ENCODE data around the gene YPEL2.
"Not testable (repeated sequence)": the region's sequence is repeated elsewhere in the genome, so short reads cannot be mapped to it uniquely, and the experiment has no call there.

The YPEL2 gene

GRCh38 chr17:59404471-59404870 lies 73.0 kb downstream of the YPEL2 start:
- no peak for DNase-seq (ENCODE audit: low read depth in 2 of 3, low spot score in 2 of 3)

GRCh38 chr17:59405944-59406705 lies 74.7 kb downstream of the YPEL2 start:
- no peak for DNase-seq (ENCODE audit: low read depth in 2 of 3, low spot score in 2 of 3)

- no peak for DNase-seq (ENCODE audit: low read depth in 2 of 3, low spot score in 2 of 3)
These were observed 75.4 kb downstream of the YPEL2 start for GRCh38 chr17:59406808-59407381.

- no peak for DNase-seq (ENCODE audit: low read depth in 2 of 3, low spot score in 2 of 3)
These were observed 78.0 kb downstream of the YPEL2 start for GRCh38 chr17:59409336-59410048.

- DNase-seq (ENCODE audit: low read depth in 2 of 3, low spot score in 2 of 3): no peak
These were observed 78.6 kb downstream of the YPEL2 start for GRCh38 chr17:59410049-59410437.

- not testable (repeated sequence) for DNase-seq (ENCODE audit: low read depth in 2 of 3, low spot score in 2 of 3)
These were observed 81.0 kb downstream of the YPEL2 start for GRCh38 chr17:59412431-59412830.

- no peak for DNase-seq (ENCODE audit: low read depth in 2 of 3, low spot score in 2 of 3)
These were observed 81.7 kb downstream of the YPEL2 start for GRCh38 chr17:59413014-59413766.

- DNase-seq (ENCODE audit: low read depth in 2 of 3, low spot score in 2 of 3): no peak
These were observed 83.9 kb downstream of the YPEL2 start for GRCh38 chr17:59415397-59415796.

GRCh38 chr17:59416184-59416583 lies 84.7 kb downstream of the YPEL2 start:
- no peak for DNase-seq (ENCODE audit: low read depth in 2 of 3, low spot score in 2 of 3)

- DNase-seq (ENCODE audit: low read depth in 2 of 3, low spot score in 2 of 3): no peak
These were observed 86.0 kb downstream of the YPEL2 start for GRCh38 chr17:59417452-59417851.

GRCh38 chr17:59418732-59419166 lies 87.3 kb downstream of the YPEL2 start:
- DNase-seq (ENCODE audit: low read depth in 2 of 3, low spot score in 2 of 3): no peak

- DNase-seq (ENCODE audit: low read depth in 2 of 3, low spot score in 2 of 3): no peak
These were observed 89.4 kb downstream of the YPEL2 start for GRCh38 chr17:59420901-59421300.

- no peak for DNase-seq (ENCODE audit: low read depth in 2 of 3, low spot score in 2 of 3)
These were observed 90.3 kb downstream of the YPEL2 start for GRCh38 chr17:59421722-59422121.

GRCh38 chr17:59423137-59423724 lies 91.8 kb downstream of the YPEL2 start:
- no peak for DNase-seq (ENCODE audit: low read depth in 2 of 3, low spot score in 2 of 3)

GRCh38 chr17:59423903-59424302 lies 92.4 kb downstream of the YPEL2 start:
- DNase-seq (ENCODE audit: low read depth in 2 of 3, low spot score in 2 of 3): no peak

- no peak for DNase-seq (ENCODE audit: low read depth in 2 of 3, low spot score in 2 of 3)
These were observed 92.9 kb downstream of the YPEL2 start for GRCh38 chr17:59424331-59424730.

- DNase-seq (ENCODE audit: low read depth in 2 of 3, low spot score in 2 of 3): no peak
These were observed 93.9 kb downstream of the YPEL2 start for GRCh38 chr17:59425085-59425931.

- DNase-seq (ENCODE audit: low read depth in 2 of 3, low spot score in 2 of 3): no peak
These were observed 94.6 kb downstream of the YPEL2 start for GRCh38 chr17:59426031-59426430.

GRCh38 chr17:59427425-59427921 lies 96.0 kb downstream of the YPEL2 start:
- no peak for DNase-seq (ENCODE audit: low read depth in 2 of 3, low spot score in 2 of 3)

GRCh38 chr17:59427996-59428395 lies 96.5 kb downstream of the YPEL2 start:
- DNase-seq (ENCODE audit: low read depth in 2 of 3, low spot score in 2 of 3): no peak

Measured in activated CD8-positive, alpha-beta memory T cell treated with anti-CD3 and anti-CD28 coated beads for 48 hours (primary cell).